H9 (cell line): Measurements from ENCODE around the gene TTLL3. TPM values are rescaled to one million over a fixed set of nuclear protein-coding genes. Genes with fewer than 3 reads are reported as not detected.

ENCODE experiments used
- DNase-seq: peaks from one replicate; pipeline ENCODE4 v3.0.0-alpha.2; 2017
- H2AFZ ChIP-seq: one replicate; pipeline ENCODE4 v1.6.1; 2013; ENCODE audit warnings: mild to moderate bottlenecking, low read length, control low read depth, moderate library complexity
- H2AK5ac ChIP-seq: 2 replicates; pipeline ENCODE4 v1.6.1; 2013; ENCODE audit warnings: low read length, control low read depth, mixed read lengths; ENCODE audit not compliant: insufficient read length
- H2BK120ac ChIP-seq: one replicate; pipeline ENCODE4 v1.6.1; 2013; ENCODE audit warnings: low read depth, mild to moderate bottlenecking, low read length, control low read depth, inconsistent platforms; ENCODE audit not compliant: poor library complexity, severe bottlenecking
- H2BK12ac ChIP-seq: 2 replicates; pipeline ENCODE4 v1.6.1; 2013; ENCODE audit warnings: low read length, control low read depth, mixed read lengths, low read depth; ENCODE audit not compliant: insufficient read length
- H2BK15ac ChIP-seq: 2 replicates; pipeline ENCODE4 v1.6.1; 2013; ENCODE audit warnings: low read depth, low read length, control low read depth
- H2BK20ac ChIP-seq: one replicate; pipeline ENCODE4 v1.6.1; 2013; ENCODE audit warnings: low read depth, mild to moderate bottlenecking, low read length, control low read depth, inconsistent platforms; ENCODE audit not compliant: poor library complexity, severe bottlenecking
- H2BK5ac ChIP-seq: 2 replicates; pipeline ENCODE4 v1.6.1; 2013; ENCODE audit warnings: low read length, control low read depth, mixed read lengths; ENCODE audit not compliant: insufficient read length
- H3K14ac ChIP-seq: 2 replicates; pipeline ENCODE4 v1.6.1; 2013; ENCODE audit warnings: low read length, control low read depth; ENCODE audit not compliant: insufficient read depth
- H3K18ac ChIP-seq: 2 replicates; pipeline ENCODE4 v1.6.1; 2013; ENCODE audit warnings: low read depth, mild to moderate bottlenecking, mixed read lengths, low read length, control low read depth; ENCODE audit not compliant: insufficient read length
- H3K23ac ChIP-seq: 2 replicates; pipeline ENCODE4 v1.6.1; 2013; ENCODE audit warnings: low read length, control low read depth, mixed read lengths, low read depth; ENCODE audit not compliant: insufficient read length
- H3K23me2 ChIP-seq: 2 replicates; pipeline ENCODE4 v1.6.1; 2013; ENCODE audit warnings: low read depth, mild to moderate bottlenecking, mixed read lengths, low read length, control low read depth; ENCODE audit not compliant: insufficient read length, poor library complexity, severe bottlenecking
- H3K27ac ChIP-seq: 2 replicates; pipeline ENCODE4 v1.5.1; 2013; ENCODE audit warnings: low read length, control low read depth, mixed read lengths, low read depth; ENCODE audit not compliant: insufficient read length
- H3K27me3 ChIP-seq: 2 replicates; pipeline ENCODE4 v1.6.1; 2013; ENCODE audit warnings: low read length, control low read depth, inconsistent platforms; ENCODE audit not compliant: insufficient read depth
- H3K4ac ChIP-seq: 2 replicates; pipeline ENCODE4 v1.6.1; 2013; ENCODE audit warnings: low read depth, mild to moderate bottlenecking, control low read depth, inconsistent platforms, low read length, moderate library complexity
- H3K4me1 ChIP-seq: 2 replicates; pipeline ENCODE4 v1.6.1; 2013; ENCODE audit warnings: low read length, control low read depth, inconsistent platforms; ENCODE audit not compliant: insufficient read depth
- H3K4me2 ChIP-seq: 2 replicates; pipeline ENCODE4 v1.6.1; 2013; ENCODE audit warnings: low read length, control low read depth, mixed read lengths; ENCODE audit not compliant: insufficient read length, insufficient read depth
- H3K56ac ChIP-seq: 2 replicates; pipeline ENCODE4 v1.6.1; 2013; ENCODE audit warnings: low read depth, mild to moderate bottlenecking, mixed read lengths, low read length, control low read depth; ENCODE audit not compliant: insufficient read length
- H3K79me1 ChIP-seq: 2 replicates; pipeline ENCODE4 v1.6.1; 2013; ENCODE audit warnings: low read depth, mild to moderate bottlenecking, moderate library complexity, low read length, control low read depth, inconsistent platforms; ENCODE audit not compliant: insufficient read depth, poor library complexity, severe bottlenecking
- H3K79me2 ChIP-seq: 2 replicates; pipeline ENCODE4 v1.6.1; 2013; ENCODE audit warnings: low read length, control low read depth, inconsistent platforms; ENCODE audit not compliant: insufficient read depth
- H3K9ac ChIP-seq: 2 replicates; pipeline ENCODE4 v1.6.1; 2013; ENCODE audit warnings: low read length, control low read depth, mixed read lengths; ENCODE audit not compliant: insufficient read length; ENCODE audit errors: extremely low read depth
- H3K9me3 ChIP-seq: one replicate; pipeline ENCODE4 v1.6.1; 2013; ENCODE audit warnings: low read depth, low read length, inconsistent platforms; ENCODE audit not compliant: control insufficient read depth
- H3T11ph ChIP-seq: one replicate; pipeline ENCODE4 v1.6.1; 2013; ENCODE audit warnings: mild to moderate bottlenecking, low read length, control low read depth, inconsistent platforms
- H4K20me1 ChIP-seq: one replicate; pipeline ENCODE4 v1.6.1; 2013; ENCODE audit not compliant: control insufficient read depth, insufficient read length, insufficient read depth
- H4K5ac ChIP-seq: 2 replicates; pipeline ENCODE4 v1.6.1; 2013; ENCODE audit warnings: low read depth, mild to moderate bottlenecking, mixed read lengths, low read length, control low read depth; ENCODE audit not compliant: insufficient read length
- H4K8ac ChIP-seq: replicated peaks from 2 replicates; pipeline ENCODE4 v1.6.1; 2013; ENCODE audit warnings: low read length, control low read depth, mixed read lengths, low read depth; ENCODE audit not compliant: insufficient read length
- H4K91ac ChIP-seq: 2 replicates; pipeline ENCODE4 v1.6.1; 2013; ENCODE audit warnings: low read depth, mild to moderate bottlenecking, moderate library complexity, mixed read lengths, low read length, control low read depth; ENCODE audit not compliant: insufficient read length
- H3K27ac Mint-ChIP-seq, 3 experiments: 2 replicates in 2 of 3; 3 replicates in 1 of 3; pipeline ENCODE4 v1.8.0; 2020 to 2021; ENCODE audit warnings: mixed read lengths in 3 of 3, mild to moderate bottlenecking in 1 of 3, moderate library complexity in 1 of 3
- H3K27me3 Mint-ChIP-seq: 2 replicates; pipeline ENCODE4 v1.8.0; 2021; ENCODE audit warnings: low read depth, mild to moderate bottlenecking, moderate library complexity, mixed read lengths
- H3K36me3 Mint-ChIP-seq, 3 experiments: 2 replicates in 2 of 3; 3 replicates in 1 of 3; pipeline ENCODE4 v1.8.0; 2020 to 2021; ENCODE audit warnings: low read depth in 3 of 3, mixed read lengths in 3 of 3; ENCODE audit not compliant: insufficient read depth in 1 of 3
- H3K4me1 Mint-ChIP-seq, 2 experiments: 2 replicates each; pipeline ENCODE4 v1.8.0; 2020; ENCODE audit warnings: mixed read lengths in 2 of 2
- H3K4me3 Mint-ChIP-seq, 2 experiments: 2 replicates in 1 of 2; 3 replicates in 1 of 2; pipeline ENCODE4 v1.8.0; 2020 to 2021; ENCODE audit warnings: mild to moderate bottlenecking in 2 of 2, mixed read lengths in 2 of 2, moderate library complexity in 1 of 2
- H3K9me3 Mint-ChIP-seq, 2 experiments: 2 replicates in 1 of 2; 3 replicates in 1 of 2; pipeline ENCODE4 v1.8.0; 2020; ENCODE audit warnings: mild to moderate bottlenecking in 2 of 2, mixed read lengths in 2 of 2, moderate library complexity in 1 of 2
- WGBS: extraction: QIAGEN DNeasy Blood & Tissue Kit; methylation state at CpG from one replicate; pipeline ENCODE4 v1.1.7; 2013; ENCODE audit warnings: missing lambda C conversion rate, low lambda C conversion rate, mixed read lengths; ENCODE audit not compliant: insufficient read length; ENCODE audit errors: extremely low coverage; 5-methylcytosine and 5-hydroxymethylcytosine counted together
- total RNA-seq: library from RNA; stranded (reverse); gene quantifications from 2 replicates; pipeline ENCODE4 v1.2.1, GENCODE V29; 2021
- TF ChIP-seq, protein P1 (sequence below): fragments of 200-600 bp; sonication (generic); conservative IDR thresholded peaks from 3 replicates; pipeline ENCODE4 v1.8.0; 2021; ENCODE audit warnings: antibody characterized with exemption, mild to moderate bottlenecking

TTLL3 gene
- total RNA-seq, 1 experiment from 2014 or later: 14.4 TPM

DNA sequence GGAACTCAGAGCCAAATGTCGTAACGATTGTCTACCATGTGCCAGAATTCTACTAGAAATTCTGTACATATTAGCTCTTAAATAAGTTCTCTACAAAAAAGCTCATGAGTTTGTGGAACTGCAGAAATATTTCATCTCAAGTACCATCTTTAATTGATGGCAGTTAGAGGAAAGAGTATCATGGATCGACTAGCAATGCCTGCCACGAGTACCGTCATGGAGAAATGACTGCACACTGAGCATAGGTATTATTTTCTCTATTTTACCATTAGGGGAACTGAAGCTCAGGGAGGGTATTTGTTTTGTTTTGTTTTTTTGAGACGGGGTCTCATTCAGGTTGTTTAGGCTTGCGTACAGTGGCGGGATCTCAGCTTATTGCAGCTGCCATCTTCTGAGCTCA lies 31.0 kb downstream of the TTLL3 start:
- no peak overlapping the region for H2BK120ac ChIP-seq
- no peaks in the 10 kb centered on the region for H3K4me1 ChIP-seq
- H3T11ph ChIP-seq: no peak overlapping the region
- no peak for DNase-seq
- no peak overlapping the region for H3K14ac ChIP-seq
- TF ChIP-seq, protein P1, sequence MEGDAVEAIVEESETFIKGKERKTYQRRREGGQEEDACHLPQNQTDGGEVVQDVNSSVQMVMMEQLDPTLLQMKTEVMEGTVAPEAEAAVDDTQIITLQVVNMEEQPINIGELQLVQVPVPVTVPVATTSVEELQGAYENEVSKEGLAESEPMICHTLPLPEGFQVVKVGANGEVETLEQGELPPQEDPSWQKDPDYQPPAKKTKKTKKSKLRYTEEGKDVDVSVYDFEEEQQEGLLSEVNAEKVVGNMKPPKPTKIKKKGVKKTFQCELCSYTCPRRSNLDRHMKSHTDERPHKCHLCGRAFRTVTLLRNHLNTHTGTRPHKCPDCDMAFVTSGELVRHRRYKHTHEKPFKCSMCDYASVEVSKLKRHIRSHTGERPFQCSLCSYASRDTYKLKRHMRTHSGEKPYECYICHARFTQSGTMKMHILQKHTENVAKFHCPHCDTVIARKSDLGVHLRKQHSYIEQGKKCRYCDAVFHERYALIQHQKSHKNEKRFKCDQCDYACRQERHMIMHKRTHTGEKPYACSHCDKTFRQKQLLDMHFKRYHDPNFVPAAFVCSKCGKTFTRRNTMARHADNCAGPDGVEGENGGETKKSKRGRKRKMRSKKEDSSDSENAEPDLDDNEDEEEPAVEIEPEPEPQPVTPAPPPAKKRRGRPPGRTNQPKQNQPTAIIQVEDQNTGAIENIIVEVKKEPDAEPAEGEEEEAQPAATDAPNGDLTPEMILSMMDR: no peak
- H2BK20ac ChIP-seq: no peak overlapping the region
- H3K23me2 ChIP-seq: peaks cover 5% of the 10 kb centered on the region
- no peak overlapping the region for H4K8ac ChIP-seq
- no peak overlapping the region for H4K5ac ChIP-seq
- H3K27ac ChIP-seq: no peak overlapping the region
- no peak overlapping the region for H2BK5ac ChIP-seq
- no peaks in the 10 kb centered on the region for H3K79me1 ChIP-seq
- H3K9ac ChIP-seq: no peak overlapping the region
- H4K20me1 ChIP-seq: no peaks in the 10 kb centered on the region
- H3K56ac ChIP-seq: no peak overlapping the region
- H3K23ac ChIP-seq: no peak overlapping the region
- H3K27me3 Mint-ChIP-seq: no peaks in the 10 kb centered on the region
- H3K4ac ChIP-seq: no peak overlapping the region
- H3K4me1 Mint-ChIP-seq: peaks cover 3 to 4% of the 10 kb centered on the region in 2 experiments; a peak in 3 of 4 replicates
- H3K9me3 Mint-ChIP-seq: no peaks in the 10 kb centered on the region
- no peak overlapping the region for H3K4me2 ChIP-seq
- peaks cover 24 to 45% (median 41%) of the 10 kb centered on the region in 3 experiments; a peak in 6 of 7 replicates for H3K36me3 Mint-ChIP-seq
- H3K4me3 Mint-ChIP-seq: no peak overlapping the region
- H2BK15ac ChIP-seq: no peak overlapping the region
- H3K9me3 ChIP-seq: no peaks in the 10 kb centered on the region
- no peak overlapping the region for H3K18ac ChIP-seq
- H2AK5ac ChIP-seq: no peak overlapping the region
- no peak overlapping the region for H3K27ac Mint-ChIP-seq
- H3K79me2 ChIP-seq: no peaks in the 10 kb centered on the region
- H3K27me3 ChIP-seq: no peaks in the 10 kb centered on the region; the same call in 1 of the 2 replicates
- no peak overlapping the region for H2AFZ ChIP-seq
- no peak overlapping the region for H2BK12ac ChIP-seq
- WGBS: no CpG with 5 or more reads among the region's 8 CpGs
- no peak overlapping the region for H4K91ac ChIP-seq
